HFFc6 (cell line): ENCODE results near the gene QTRT2. TPM values are rescaled to one million over a fixed set of nuclear protein-coding genes. Genes with fewer than 3 reads are reported as not detected.
A peak's percentile ranks its signal among the peaks of the same experiment; 100 is the strongest.

Experiments
- DNase-seq: peaks from one replicate; pipeline ENCODE4 v3.0.0-alpha.2; 2018
- H3K27ac Mint-ChIP-seq: 2 replicates; pipeline ENCODE4 v1.8.0; 2020; ENCODE audit warnings: mild to moderate bottlenecking, mixed read lengths
- H3K27me3 Mint-ChIP-seq: 2 replicates; pipeline ENCODE4 v1.8.0; 2021; ENCODE audit warnings: mild to moderate bottlenecking, moderate library complexity, mixed read lengths; ENCODE audit not compliant: insufficient read depth
- H3K36me3 Mint-ChIP-seq: 2 replicates; pipeline ENCODE4 v1.8.0; 2021; ENCODE audit warnings: low read depth, mixed read lengths
- H3K4me1 Mint-ChIP-seq: 2 replicates; pipeline ENCODE4 v1.8.0; 2020; ENCODE audit warnings: low read depth, mixed read lengths
- H3K4me3 Mint-ChIP-seq: 2 replicates; pipeline ENCODE4 v1.8.0; 2020; ENCODE audit warnings: mild to moderate bottlenecking, moderate library complexity, mixed read lengths
- H3K9me3 Mint-ChIP-seq: 2 replicates; pipeline ENCODE4 v1.8.0; 2020; ENCODE audit warnings: mild to moderate bottlenecking, mixed read lengths
- CTCF ChIP-seq: fragments of 200-600 bp; sonication (generic); IDR thresholded peaks from 2 replicates; pipeline ENCODE4 v1.5.0; 2021; ENCODE audit warnings: antibody characterized with exemption, mild to moderate bottlenecking
- total RNA-seq, 6 experiments: library from RNA; stranded (reverse); fragmentation: NEBNext Ultra II Directional; extraction: Animal tissue kit (Norgen Biotek cat#: 25700); gene quantifications; 2 replicates in 1 of 6; 3 replicates in 5 of 6; pipeline ENCODE4 v1.2.3, GENCODE V29; 2021

QTRT2 gene
- total RNA-seq, 6 experiments from 2014 or later = 18.1 to 23.2 (median 22.0) TPM

- Mint-ChIP-seq H3K27me3 (no peaks in the 10 kb centered on the region), H3K4me1 (peaks cover 41% of the 10 kb centered on the region), H3K27ac (peak overlapping the region; percentile 4), H3K9me3 (no peaks in the 10 kb centered on the region), H3K4me3 (peak overlapping the region; percentile 4), H3K36me3 (no peaks in the 10 kb centered on the region)
- TF ChIP-seq CTCF = no peak
- DNase-seq = peak; percentile 74
These were observed 37.1 kb downstream of the QTRT2 start for GRCh38 chr3:114093596-114093995.

GRCh38 chr3:114095796-114096195 lies 39.3 kb downstream of the QTRT2 start:
- H3K9me3 Mint-ChIP-seq = no peaks in the 10 kb centered on the region
- H3K27ac Mint-ChIP-seq = no peak overlapping the region
- no peaks in the 10 kb centered on the region for H3K36me3 Mint-ChIP-seq
- DNase-seq = no peak
- no peaks in the 10 kb centered on the region for H3K27me3 Mint-ChIP-seq
- H3K4me3 Mint-ChIP-seq = no peak overlapping the region
- peaks cover 33% of the 10 kb centered on the region for H3K4me1 Mint-ChIP-seq
- no peak for TF ChIP-seq CTCF

- no peaks in the 10 kb centered on the region for H3K27me3 Mint-ChIP-seq
- TF ChIP-seq CTCF = no peak
These were observed 44.6 kb downstream of the QTRT2 start for GRCh38 chr3:114101101-114101500.

GRCh38 chr3:114103181-114103580 lies 46.6 kb downstream of the QTRT2 start:
- Mint-ChIP-seq H3K36me3 (no peaks in the 10 kb centered on the region), H3K27ac (no peak overlapping the region; the same call in 1 of the 2 replicates), H3K4me3 (no peak overlapping the region), H3K27me3 (peaks cover 4% of the 10 kb centered on the region; the same call in 1 of the 2 replicates), H3K9me3 (no peaks in the 10 kb centered on the region), H3K4me1 (peaks cover 8% of the 10 kb centered on the region; the same call in 1 of the 2 replicates)
- no peak for TF ChIP-seq CTCF
- DNase-seq = no peak

More at GRCh38 chr3:114101101-114101500, 44.6 kb downstream of the QTRT2 start:
- no peak for DNase-seq
- Mint-ChIP-seq H3K9me3 (no peaks in the 10 kb centered on the region), H3K36me3 (no peaks in the 10 kb centered on the region), H3K4me1 (peaks cover 8% of the 10 kb centered on the region; the same call in 1 of the 2 replicates), H3K4me3 (no peak overlapping the region), H3K27ac (no peak overlapping the region)

- peaks cover 6% of the 10 kb centered on the region for H3K27me3 Mint-ChIP-seq
- H3K4me1 Mint-ChIP-seq = peaks cover 8% of the 10 kb centered on the region; the same call in 1 of the 2 replicates
- no peak for TF ChIP-seq CTCF
- no peaks in the 10 kb centered on the region for H3K36me3 Mint-ChIP-seq
- DNase-seq = no peak
- no peak overlapping the region; the same call in 1 of the 2 replicates for H3K27ac Mint-ChIP-seq
- H3K4me3 Mint-ChIP-seq = no peak overlapping the region
- H3K9me3 Mint-ChIP-seq = no peaks in the 10 kb centered on the region
These were observed 47.3 kb downstream of the QTRT2 start for GRCh38 chr3:114103858-114104257.

- H3K27me3 Mint-ChIP-seq = peaks cover 6% of the 10 kb centered on the region
- DNase-seq = peak; percentile 66
- peaks cover 9% of the 10 kb centered on the region; the same call in 1 of the 2 replicates for H3K4me1 Mint-ChIP-seq
- no peak overlapping the region for H3K27ac Mint-ChIP-seq
- no peaks in the 10 kb centered on the region for H3K36me3 Mint-ChIP-seq
- TF ChIP-seq CTCF = no peak
- H3K9me3 Mint-ChIP-seq = no peaks in the 10 kb centered on the region
- H3K4me3 Mint-ChIP-seq = no peak overlapping the region
These were observed 47.9 kb downstream of the QTRT2 start for GRCh38 chr3:114104414-114104813.
